ENCODE results near the gene FXYD1.
"Not testable (repeated sequence)": the region's sequence is repeated elsewhere in the genome, so short reads cannot be mapped to it uniquely, and the experiment has no call there.

FXYD1 gene

DNA sequence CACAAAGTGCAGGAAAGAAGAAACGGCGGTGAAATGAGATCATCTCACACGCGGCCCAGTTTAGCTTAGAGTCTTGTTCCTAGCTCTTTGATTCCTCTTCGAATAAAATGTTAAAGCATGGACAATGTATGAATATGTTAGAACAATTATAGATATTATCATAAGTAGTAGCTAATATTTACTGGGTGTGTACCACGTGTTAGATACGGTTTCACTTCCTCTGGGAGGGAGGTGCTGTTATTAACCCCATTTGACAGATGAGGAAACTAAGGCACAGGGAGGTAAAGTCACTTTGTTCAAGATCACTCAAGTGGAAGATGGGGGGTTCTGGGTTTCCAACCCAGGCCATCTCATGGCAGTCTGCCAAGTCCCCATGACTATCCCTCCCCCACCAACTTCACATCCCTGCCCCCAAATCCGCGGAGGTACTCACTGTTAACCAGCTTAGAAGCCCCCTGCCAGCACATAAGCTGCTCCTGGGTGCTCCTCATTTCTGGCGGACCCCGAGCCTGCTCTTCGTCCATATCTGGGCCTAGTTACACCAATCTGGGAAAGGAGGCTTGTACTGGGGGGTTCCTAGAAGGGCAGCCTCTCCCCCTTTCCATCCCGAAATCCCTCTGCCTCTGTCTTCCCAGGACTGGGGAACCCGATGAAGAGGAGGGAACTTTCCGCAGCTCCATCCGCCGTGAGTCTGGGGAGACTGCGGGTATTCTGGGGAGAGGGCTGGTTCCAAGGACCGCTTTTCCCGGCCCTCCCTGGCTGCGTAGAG, 3.4 kb downstream of the FXYD1 start:
- no peak for DNase-seq (ENCODE audit: low spot score)
- no peak for FAIRE-seq

GRCh38 chr19:35142606-35143230, 4.1 kb downstream of the FXYD1 start:
- FAIRE-seq (no peak), DNase-seq (ENCODE audit: low spot score) (no peak)

DNA sequence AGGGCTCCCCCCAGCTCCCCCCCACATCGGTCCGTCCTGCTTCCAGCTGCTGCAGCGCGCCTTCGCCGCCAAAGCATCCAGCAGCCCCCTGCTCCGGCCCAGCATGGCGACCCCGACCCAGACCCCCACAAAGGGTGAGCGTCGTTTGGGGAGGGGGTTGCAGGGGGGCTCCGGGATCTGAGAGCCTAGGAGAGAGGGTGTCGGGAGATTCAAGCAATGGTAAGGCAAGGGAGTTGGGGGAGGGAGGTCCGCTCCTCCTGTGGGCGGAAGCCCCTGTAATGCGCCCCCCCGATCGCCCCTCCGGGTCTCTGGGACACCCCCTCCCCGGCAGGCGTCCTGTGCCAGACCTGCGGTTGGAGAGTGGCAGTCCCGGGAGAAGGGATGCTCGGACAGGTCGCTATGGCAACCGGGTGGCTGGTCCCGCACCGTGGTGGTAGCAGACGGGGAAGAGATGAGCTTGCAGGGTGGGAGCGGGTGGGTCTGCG, 4.6 kb downstream of the FXYD1 start, which contains the start of gene FXYD7:
TSS of gene FXYD7 (plus strand) at position 25 of the 485 bp plus-strand sequence. CDS start at position 104, 79 bp downstream.
- FAIRE-seq (no peak), DNase-seq (ENCODE audit: low spot score) (no peak)

GRCh38 chr19:35143818-35144217, 5.2 kb downstream of the FXYD1 start:
- DNase-seq (ENCODE audit: low spot score) (no peak), FAIRE-seq (no peak)

DNA sequence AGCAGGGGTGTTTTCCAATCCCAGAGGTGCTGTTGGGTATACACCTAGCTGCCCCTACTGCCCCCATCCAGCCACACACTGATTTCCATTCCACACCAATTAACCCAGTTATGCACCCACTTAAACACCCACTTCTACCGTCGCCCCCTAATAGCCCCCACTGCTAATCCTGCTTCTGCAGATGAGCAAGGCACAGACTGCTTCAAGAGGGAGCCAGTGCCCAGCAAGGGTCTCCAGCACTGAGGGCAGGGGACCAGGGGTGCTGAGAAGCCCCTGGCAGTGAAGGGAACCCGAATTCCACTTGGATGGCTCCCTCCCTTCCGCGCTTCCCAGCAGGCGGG, 5.6 kb downstream of the FXYD1 start:
- FAIRE-seq (no peak), DNase-seq (ENCODE audit: low spot score) (no peak)

DNA sequence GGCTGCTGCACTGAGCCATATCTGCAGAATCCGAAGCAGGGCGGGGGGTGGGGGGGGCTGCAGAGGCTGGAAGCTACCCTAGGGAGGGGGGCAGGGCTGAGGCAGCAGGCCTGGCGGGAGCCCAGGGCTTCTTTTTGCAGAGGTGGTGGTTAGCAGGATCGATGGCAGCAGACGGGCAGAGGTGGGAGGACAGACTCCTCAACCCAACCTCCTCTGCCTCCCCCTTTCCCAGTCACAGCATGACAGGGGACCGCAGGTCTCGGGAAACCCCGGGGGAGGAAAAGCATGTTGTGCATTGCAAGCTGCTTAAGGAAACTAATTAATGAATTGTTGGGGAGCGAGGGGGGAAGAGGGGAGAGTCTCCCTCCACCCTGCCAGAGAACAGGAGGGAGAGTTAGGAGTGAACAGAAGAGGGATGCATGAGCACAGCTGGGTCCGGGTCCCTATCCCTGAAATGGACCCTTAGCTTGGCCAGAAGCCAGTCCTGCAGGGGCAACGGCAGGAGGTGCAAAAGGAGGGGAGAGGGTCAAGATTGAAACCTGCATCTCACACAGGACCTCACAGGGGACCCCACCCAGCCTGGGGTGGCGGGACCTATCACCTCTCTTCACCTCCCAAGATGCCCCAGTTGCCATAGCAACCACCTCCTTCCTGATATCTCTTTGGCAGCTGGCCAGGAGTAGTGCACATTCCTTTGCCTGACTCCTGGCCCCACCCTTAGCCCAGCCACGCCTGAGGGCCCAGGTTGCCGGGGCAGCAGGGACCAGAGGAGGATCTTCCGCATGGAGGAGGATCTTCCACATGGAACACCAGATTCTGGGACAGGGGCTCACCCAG, 6.2 kb downstream of the FXYD1 start:
- DNase-seq (ENCODE audit: low spot score) (peak; percentile 71), FAIRE-seq (no peak)

DNA sequence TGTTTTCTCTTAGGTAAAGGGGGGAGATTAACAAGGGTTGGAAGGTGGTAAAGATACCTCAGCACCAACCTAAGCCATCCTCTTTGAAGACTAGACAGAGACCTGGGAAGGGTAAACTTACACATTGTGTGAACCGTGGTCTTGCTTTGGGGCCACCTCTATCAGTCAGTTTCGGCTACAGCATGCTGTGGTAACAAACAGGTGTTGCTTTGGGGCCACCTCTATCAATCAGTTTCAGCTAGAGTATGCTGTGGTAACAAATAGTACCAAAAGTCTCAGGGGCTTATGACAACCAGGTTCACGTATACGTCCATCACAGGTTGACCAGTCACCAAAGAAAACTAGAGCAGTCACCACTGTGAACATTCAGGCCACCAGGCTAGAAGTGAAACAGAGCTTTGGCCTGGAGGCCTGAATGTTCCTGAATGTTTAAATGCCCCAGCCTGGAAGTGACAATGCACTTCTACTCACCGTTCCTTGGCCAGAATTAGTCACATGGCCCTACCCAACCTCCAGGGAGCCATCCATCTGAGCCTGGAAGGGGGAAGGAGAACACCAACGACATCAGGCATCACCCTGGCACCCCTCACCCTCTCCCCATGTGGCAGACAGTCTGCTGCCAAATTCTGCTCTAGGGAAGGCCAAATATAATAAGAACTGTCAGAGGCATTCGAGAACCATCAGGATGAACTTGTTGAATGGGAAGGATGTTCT, 8.3 kb downstream of the FXYD1 start:
- DNase-seq (ENCODE audit: low spot score) (no peak), FAIRE-seq (no peak)

DNA sequence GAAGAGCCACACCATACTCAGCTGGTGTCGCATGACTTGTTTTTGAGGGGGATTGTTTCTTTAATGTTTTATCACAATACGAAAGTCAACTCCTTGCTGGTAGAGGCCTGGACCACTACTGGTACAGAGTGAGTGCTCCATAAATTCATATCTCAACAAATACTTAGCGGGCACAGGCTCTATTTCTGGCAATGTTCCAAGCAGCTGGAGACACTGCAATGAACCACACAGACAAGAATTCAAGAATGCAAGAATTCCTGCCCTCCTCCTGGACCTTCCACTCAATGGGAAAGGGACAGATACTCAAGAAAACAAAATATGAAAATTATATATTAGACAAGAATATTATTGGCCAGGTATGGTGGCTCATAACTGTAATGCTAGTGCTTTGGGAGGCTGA, 10.8 kb downstream of the FXYD1 start:
- no peak for DNase-seq (ENCODE audit: low spot score)
- FAIRE-seq: no peak

- FAIRE-seq: no peak
- no peak for DNase-seq (ENCODE audit: low spot score)
Measured at GRCh38 chr19:35150445-35150844, 11.8 kb downstream of the FXYD1 start.

- DNase-seq (ENCODE audit: low spot score) (no peak), FAIRE-seq (no peak)
Measured at GRCh38 chr19:35151273-35152065, 12.8 kb downstream of the FXYD1 start.

GRCh38 chr19:35153129-35153522, 14.5 kb downstream of the FXYD1 start:
- not testable (repeated sequence) for DNase-seq (ENCODE audit: low spot score); FAIRE-seq

DNA sequence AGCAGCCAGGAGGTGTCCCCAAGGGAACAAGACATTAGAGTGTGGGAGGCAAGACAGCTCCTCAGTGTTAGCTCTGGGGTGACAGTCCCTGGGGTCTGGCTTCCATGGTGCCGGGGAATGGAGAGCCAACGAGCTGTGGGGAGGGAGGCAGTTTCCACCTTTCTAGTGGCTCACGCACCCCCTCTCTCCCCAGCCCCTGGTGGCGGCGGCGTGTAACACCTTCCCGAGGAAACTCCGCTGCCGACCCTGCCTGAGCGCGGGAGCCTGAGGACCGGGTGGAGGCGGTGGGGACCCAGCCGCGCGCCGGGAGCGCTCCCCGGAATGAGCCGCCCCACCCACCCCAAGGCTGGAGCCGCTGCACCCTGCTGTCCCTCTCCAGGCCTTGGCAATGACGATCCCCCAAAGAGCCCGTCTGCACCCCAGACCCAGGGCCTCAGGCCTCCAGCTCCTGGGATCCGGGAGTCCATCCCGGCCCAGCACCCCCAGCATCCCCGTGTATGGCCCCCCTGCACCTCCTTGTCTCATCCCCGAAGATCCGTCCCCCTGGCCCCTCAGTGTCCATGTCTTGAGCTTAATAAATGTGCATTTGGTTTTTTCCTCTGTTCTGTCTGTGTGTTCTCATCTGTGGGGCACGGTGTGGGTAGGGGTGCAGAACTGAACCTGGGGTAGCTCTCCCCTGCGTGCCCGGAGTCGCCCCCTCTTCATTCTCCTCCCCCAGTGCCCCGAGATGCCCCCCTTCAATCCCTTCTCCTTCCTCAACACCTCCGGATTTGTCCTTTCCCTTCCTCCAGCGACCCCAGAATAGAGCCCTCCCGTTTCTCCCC, 15.3 kb downstream of the FXYD1 start:
- no peak for DNase-seq (ENCODE audit: low spot score)
- FAIRE-seq: no peak

DNA sequence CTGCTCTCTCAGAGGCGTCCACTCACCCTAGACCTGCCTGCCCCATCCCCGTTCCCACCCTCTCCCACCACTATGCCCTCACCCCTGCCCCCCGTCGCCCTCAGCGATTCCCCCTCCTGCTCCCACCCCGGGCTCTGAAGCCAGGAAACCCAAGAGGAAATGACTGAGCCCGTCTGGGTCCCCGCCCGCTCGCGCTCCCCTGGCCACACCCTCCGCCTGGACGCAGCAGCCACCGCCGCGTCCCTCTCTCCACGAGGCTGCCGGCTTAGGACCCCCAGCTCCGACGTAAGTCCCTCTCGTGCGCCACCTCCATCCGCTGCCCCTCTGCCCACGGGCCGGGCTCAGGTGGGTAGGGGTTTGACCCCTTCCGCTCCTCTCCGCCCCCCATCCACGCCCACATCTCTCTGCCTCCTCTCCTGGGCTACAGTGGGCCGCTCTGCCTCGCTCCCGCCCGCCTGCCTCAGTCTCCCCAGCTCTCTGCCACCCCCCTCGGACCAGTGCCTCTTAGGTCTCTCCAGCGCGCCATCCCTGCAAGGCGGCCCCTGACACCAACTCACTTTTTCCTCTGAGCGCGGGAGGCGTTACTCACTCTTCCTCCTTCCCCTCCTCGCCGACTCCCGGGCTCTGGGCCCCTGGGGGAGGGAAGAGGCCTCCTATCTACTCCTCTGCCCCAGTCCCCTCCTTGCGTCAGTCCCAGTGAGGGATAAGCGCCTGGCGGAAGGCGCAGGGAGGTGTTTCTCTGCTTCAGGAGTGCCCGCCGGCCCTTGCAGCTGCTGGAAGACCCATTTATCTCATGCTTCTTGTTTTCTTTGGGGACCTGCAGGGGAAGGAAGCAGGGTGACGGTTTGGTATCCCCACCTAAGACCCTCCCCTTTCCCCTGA, 16.1 kb downstream of the FXYD1 start, which contains the start of gene FXYD5:
TSS of gene FXYD5 (plus strand) at position 211 of the 882 bp plus-strand sequence. CDS start 816 bp downstream, outside the sequence.
- no peak for FAIRE-seq
- peak; percentile 65 for DNase-seq (ENCODE audit: low spot score)

DNA sequence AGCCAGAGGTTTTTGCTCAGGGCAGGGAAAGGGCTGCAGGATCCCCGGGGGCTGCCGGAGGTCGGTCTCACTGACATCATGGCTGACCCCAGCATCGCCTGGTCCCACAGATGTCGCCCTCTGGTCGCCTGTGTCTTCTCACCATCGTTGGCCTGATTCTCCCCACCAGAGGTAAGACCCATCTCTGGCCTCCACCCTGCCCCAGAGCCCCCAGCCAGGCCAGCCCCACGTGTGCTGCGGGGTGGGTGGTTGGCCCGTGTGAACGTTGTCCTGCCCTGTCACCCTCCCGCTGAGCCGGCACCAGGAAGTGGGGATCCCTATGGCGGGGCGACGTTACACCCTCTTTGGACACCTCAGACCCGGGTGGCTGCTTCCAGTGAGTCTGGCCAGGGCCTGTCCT, 16.8 kb downstream of the FXYD1 start:
- DNase-seq (ENCODE audit: low spot score) (no peak), FAIRE-seq (no peak)

GRCh38 chr19:35155981-35156672, 17.5 kb downstream of the FXYD1 start:
- DNase-seq (ENCODE audit: low spot score): no peak
- FAIRE-seq: no peak

DNA sequence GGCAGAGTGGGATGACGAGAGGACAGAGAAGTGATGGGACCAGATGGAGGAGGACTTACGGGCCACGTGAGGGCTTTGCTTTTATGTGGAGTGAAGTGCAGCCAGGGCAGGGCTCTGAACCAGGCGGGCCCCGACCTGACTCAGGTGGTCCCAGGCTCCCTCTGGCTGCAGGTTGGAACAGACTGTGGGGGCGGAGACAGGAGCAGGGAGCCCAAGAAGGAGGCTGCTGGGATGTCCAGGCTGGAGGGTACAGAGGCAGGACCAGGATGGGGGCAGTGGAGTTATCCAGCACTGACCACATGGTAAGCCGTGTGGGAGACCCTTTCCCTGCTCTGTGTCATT, 18.0 kb downstream of the FXYD1 start:
- FAIRE-seq (no peak), DNase-seq (ENCODE audit: low spot score) (no peak)

DNA sequence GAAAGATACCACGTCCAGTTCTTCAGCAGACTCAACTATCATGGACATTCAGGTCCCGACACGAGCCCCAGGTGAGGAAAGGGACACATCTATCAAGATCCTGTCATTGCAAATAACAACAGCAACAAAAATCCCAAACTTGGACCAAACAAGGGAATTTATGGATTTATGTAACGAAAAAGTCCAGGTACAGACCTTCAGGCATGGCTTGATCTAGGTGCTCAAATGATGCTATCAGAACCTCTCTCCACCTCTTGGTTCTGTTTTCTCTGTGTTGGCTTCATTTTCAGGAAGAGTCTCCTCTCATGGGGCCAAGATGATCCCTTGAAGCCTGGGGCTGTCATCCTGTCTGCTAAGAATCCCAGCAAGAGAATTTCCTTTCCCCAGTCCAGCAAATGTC, 18.8 kb downstream of the FXYD1 start:
- DNase-seq (ENCODE audit: low spot score) (no peak), FAIRE-seq (no peak)

DNA sequence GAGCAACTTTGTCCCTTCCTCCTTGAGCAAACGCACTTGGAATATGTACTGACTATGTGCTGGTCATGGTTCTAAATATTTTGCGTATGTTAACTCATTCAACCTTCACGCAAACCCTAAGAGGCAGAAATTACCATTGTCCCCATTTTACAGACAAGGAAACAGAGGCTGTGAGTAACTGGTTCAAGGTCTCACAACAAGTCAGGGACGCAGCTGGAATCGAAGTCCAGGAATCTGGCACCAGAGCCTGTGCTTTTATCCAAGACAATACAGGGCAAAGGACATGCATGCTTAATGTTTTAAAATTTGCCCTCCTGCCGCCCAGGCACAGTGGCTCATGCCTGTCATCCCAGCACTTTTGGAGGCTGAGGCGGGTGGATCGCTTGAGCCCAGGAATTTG, 21.0 kb downstream of the FXYD1 start:
- no peak for FAIRE-seq
- DNase-seq (ENCODE audit: low spot score): no peak
